HepG2 (cell line): ENCODE measurements around the gene ZNF605. TPM values are rescaled to one million over a fixed set of nuclear protein-coding genes. Genes with fewer than 3 reads are reported as not detected.

Source experiments
- BRCA1 ChIP-seq: sonication (generic); formaldehyde crosslinking; IDR thresholded peaks from 2 replicates; pipeline ENCODE4 v1.4.0; 2020; ENCODE audit warnings: missing genetic modification reagents
- CBX1 ChIP-seq: IDR thresholded peaks from one replicate; pipeline ENCODE4 v1.6.1; 2016; ENCODE audit warnings: antibody characterized with exemption, low read depth
- ETS1 ChIP-seq: sonication (generic); formaldehyde crosslinking; IDR thresholded peaks from 2 replicates; pipeline ENCODE4 v1.4.0; 2020; ENCODE audit warnings: missing genetic modification reagents
- GTF3A ChIP-seq: sonication (generic); formaldehyde crosslinking; conservative IDR thresholded peaks from 2 replicates; pipeline ENCODE4 v1.4.0; 2020; ENCODE audit warnings: mild to moderate bottlenecking, missing genetic modification reagents
- ZFY ChIP-seq: sonication (generic); formaldehyde crosslinking; IDR thresholded peaks from 2 replicates; pipeline ENCODE4 v1.4.0; 2020; ENCODE audit warnings: missing genetic modification reagents
- ZNF205 ChIP-seq: IDR thresholded peaks from 2 replicates; pipeline ENCODE4 v1.6.1; 2018; ENCODE audit warnings: missing biosample characterization, missing genetic modification reagents
- ZNF362 ChIP-seq: sonication (generic); formaldehyde crosslinking; IDR thresholded peaks from 2 replicates; pipeline ENCODE4 v1.4.0; 2020; ENCODE audit warnings: missing genetic modification reagents, mild to moderate bottlenecking, borderline replicate concordance
- ZNF501 ChIP-seq: sonication (generic); formaldehyde crosslinking; IDR thresholded peaks from 2 replicates; pipeline ENCODE4 v1.5.1; 2020; ENCODE audit warnings: mild to moderate bottlenecking, moderate library complexity, missing genetic modification reagents
- ZNF570 ChIP-seq: sonication (generic); formaldehyde crosslinking; IDR thresholded peaks from 2 replicates; pipeline ENCODE4 v1.4.0; 2020; ENCODE audit warnings: mild to moderate bottlenecking, missing genetic modification reagents, borderline replicate concordance
- ZNF605 ChIP-seq: sonication (generic); formaldehyde crosslinking; IDR thresholded peaks from 2 replicates; pipeline ENCODE4 v1.8.0; 2022; ENCODE audit warnings: mild to moderate bottlenecking, missing genetic modification reagents
- ZNF780A ChIP-seq: sonication (generic); formaldehyde crosslinking; IDR thresholded peaks from 2 replicates; pipeline ENCODE4 v1.8.0; 2022; ENCODE audit warnings: mild to moderate bottlenecking, missing genetic modification reagents, moderate library complexity
- polyA plus RNA-seq, 8 experiments: library from polyadenylated mRNA; depleted of rRNA in 3 of 8; stranded (reverse) in 7 of 8; unstranded in 1 of 8; fragments of >200 nt; fragmentation: Illumina TruSeq in 4 of 8; extraction: Trizol in 4 of 8; gene quantifications; 2 replicates each; pipeline versions ENCODE4 v1.2.1 to v1.2.3, GENCODE V29; 2011 to 2016; ENCODE audit warnings: low read depth in 4 of 8, missing spikeins in 1 of 8, mixed read lengths in 1 of 8; ENCODE audit not compliant: insufficient read depth in 1 of 8
- total RNA-seq, 5 experiments: library from RNA; depleted of rRNA; stranded (reverse); fragments of >200 nt; fragmentation: Illumina TruSeq; extraction: Trizol; gene quantifications; 2 replicates each; pipeline ENCODE4 v1.2.3, GENCODE V29; 2016; ENCODE audit warnings: low read depth in 1 of 5
- TF ChIP-seq, protein P1 (sequence below), 2 experiments: sonication (generic) in 1 of 2; formaldehyde crosslinking in 1 of 2; IDR thresholded peaks; 2 replicates each; pipeline versions ENCODE4 v1.6.1 to v1.9.0; 2014 to 2022; ENCODE audit warnings: antibody characterized with exemption in 1 of 2, borderline replicate concordance in 1 of 2, inconsistent platforms in 1 of 2, low read depth in 1 of 2, missing genetic modification reagents in 1 of 2
- TF ChIP-seq, protein P2 (sequence below): sonication (generic); formaldehyde crosslinking; IDR thresholded peaks from 2 replicates; pipeline ENCODE4 v1.8.1; 2023; ENCODE audit warnings: missing genetic modification reagents, mild to moderate bottlenecking, borderline replicate concordance
- TF ChIP-seq, protein P3 (sequence below): sonication (generic); formaldehyde crosslinking; IDR thresholded peaks from 2 replicates; pipeline ENCODE4; 2020; ENCODE audit warnings: missing genetic modification reagents, mild to moderate bottlenecking, borderline replicate concordance

The ZNF605 gene
- total and polyA plus RNA-seq, 2 of the 13 experiments (the other 11 are each of a cell fraction or from before 2014, with no cell fraction given): 6.7 to 6.8 TPM

- TF ChIP-seq, protein P1, sequence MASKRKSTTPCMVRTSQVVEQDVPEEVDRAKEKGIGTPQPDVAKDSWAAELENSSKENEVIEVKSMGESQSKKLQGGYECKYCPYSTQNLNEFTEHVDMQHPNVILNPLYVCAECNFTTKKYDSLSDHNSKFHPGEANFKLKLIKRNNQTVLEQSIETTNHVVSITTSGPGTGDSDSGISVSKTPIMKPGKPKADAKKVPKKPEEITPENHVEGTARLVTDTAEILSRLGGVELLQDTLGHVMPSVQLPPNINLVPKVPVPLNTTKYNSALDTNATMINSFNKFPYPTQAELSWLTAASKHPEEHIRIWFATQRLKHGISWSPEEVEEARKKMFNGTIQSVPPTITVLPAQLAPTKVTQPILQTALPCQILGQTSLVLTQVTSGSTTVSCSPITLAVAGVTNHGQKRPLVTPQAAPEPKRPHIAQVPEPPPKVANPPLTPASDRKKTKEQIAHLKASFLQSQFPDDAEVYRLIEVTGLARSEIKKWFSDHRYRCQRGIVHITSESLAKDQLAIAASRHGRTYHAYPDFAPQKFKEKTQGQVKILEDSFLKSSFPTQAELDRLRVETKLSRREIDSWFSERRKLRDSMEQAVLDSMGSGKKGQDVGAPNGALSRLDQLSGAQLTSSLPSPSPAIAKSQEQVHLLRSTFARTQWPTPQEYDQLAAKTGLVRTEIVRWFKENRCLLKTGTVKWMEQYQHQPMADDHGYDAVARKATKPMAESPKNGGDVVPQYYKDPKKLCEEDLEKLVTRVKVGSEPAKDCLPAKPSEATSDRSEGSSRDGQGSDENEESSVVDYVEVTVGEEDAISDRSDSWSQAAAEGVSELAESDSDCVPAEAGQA (IDR thresholded peaks at IDR 0.05; ENCODE audit: low read depth): peak; percentile 95
- TF ChIP-seq, protein P1 (CRISPR knock-in tag; IDR thresholded peaks at IDR 0.05; ENCODE audit: borderline replicate concordance): no peak; the same call in 1 of the 2 replicates
- no peak for TF ChIP-seq GTF3A (CRISPR knock-in tag)
- TF ChIP-seq, protein P2, sequence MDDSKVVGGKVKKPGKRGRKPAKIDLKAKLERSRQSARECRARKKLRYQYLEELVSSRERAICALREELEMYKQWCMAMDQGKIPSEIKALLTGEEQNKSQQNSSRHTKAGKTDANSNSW: no peak; the same call in 1 of the 2 replicates
- TF ChIP-seq CBX1: peak; percentile 97
- no peak; the same call in 1 of the 2 replicates for TF ChIP-seq ZNF362 (CRISPR knock-in tag)
- TF ChIP-seq ZNF501 (CRISPR knock-in tag): peak; percentile 96; the same call in 1 of the 2 replicates
- TF ChIP-seq, protein P3, sequence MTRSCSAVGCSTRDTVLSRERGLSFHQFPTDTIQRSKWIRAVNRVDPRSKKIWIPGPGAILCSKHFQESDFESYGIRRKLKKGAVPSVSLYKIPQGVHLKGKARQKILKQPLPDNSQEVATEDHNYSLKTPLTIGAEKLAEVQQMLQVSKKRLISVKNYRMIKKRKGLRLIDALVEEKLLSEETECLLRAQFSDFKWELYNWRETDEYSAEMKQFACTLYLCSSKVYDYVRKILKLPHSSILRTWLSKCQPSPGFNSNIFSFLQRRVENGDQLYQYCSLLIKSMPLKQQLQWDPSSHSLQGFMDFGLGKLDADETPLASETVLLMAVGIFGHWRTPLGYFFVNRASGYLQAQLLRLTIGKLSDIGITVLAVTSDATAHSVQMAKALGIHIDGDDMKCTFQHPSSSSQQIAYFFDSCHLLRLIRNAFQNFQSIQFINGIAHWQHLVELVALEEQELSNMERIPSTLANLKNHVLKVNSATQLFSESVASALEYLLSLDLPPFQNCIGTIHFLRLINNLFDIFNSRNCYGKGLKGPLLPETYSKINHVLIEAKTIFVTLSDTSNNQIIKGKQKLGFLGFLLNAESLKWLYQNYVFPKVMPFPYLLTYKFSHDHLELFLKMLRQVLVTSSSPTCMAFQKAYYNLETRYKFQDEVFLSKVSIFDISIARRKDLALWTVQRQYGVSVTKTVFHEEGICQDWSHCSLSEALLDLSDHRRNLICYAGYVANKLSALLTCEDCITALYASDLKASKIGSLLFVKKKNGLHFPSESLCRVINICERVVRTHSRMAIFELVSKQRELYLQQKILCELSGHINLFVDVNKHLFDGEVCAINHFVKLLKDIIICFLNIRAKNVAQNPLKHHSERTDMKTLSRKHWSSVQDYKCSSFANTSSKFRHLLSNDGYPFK (CRISPR knock-in tag): peak; percentile 89; the same call in 1 of the 2 replicates
- no peak for TF ChIP-seq ZNF570 (CRISPR knock-in tag)
- peak; percentile 65 for TF ChIP-seq ZNF605 (CRISPR knock-in tag)
- no peak; the same call in 1 of the 2 replicates for TF ChIP-seq ZNF205 (CRISPR knock-in tag)
- 0 out of 2 replicates have a peak, but pooled peaks have one; percentile 37 for TF ChIP-seq BRCA1
- peak; percentile 98 for TF ChIP-seq ZFY (CRISPR knock-in tag)
- no peak for TF ChIP-seq ZNF780A
- TF ChIP-seq ETS1 (CRISPR knock-in tag): no peak
Measured at GRCh38 chr12:132986001-132986884, 30.1 kb upstream of the ZNF605 start, which contains the start of gene ZNF26 (continued).
